ENCODE data around the gene AASDH. TPM values are rescaled to one million over a fixed set of nuclear protein-coding genes. Genes with fewer than 3 reads are reported as not detected.

The AASDH gene, protein sequence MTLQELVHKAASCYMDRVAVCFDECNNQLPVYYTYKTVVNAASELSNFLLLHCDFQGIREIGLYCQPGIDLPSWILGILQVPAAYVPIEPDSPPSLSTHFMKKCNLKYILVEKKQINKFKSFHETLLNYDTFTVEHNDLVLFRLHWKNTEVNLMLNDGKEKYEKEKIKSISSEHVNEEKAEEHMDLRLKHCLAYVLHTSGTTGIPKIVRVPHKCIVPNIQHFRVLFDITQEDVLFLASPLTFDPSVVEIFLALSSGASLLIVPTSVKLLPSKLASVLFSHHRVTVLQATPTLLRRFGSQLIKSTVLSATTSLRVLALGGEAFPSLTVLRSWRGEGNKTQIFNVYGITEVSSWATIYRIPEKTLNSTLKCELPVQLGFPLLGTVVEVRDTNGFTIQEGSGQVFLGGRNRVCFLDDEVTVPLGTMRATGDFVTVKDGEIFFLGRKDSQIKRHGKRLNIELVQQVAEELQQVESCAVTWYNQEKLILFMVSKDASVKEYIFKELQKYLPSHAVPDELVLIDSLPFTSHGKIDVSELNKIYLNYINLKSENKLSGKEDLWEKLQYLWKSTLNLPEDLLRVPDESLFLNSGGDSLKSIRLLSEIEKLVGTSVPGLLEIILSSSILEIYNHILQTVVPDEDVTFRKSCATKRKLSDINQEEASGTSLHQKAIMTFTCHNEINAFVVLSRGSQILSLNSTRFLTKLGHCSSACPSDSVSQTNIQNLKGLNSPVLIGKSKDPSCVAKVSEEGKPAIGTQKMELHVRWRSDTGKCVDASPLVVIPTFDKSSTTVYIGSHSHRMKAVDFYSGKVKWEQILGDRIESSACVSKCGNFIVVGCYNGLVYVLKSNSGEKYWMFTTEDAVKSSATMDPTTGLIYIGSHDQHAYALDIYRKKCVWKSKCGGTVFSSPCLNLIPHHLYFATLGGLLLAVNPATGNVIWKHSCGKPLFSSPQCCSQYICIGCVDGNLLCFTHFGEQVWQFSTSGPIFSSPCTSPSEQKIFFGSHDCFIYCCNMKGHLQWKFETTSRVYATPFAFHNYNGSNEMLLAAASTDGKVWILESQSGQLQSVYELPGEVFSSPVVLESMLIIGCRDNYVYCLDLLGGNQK
- total RNA-seq: 10 to 100 TPM in 1 of 4 donors, 1 to 10 TPM in 3; 4.6 to 10.7 (median 7.0) TPM

GRCh38 chr4:56387023-56388001 is at the start of gene AASDH:
AASDH (minus strand) TSS chr4:56387491; CDS start chr4:56384299, 3,192 bp downstream.
- 0% methylated on average over 33 to 35 of the region's 57 CpGs for WGBS, 2 donors
- peak within 1 kb of the TSS; percentile 95 to 98 (median 98) for H3K27ac ChIP-seq
- peaks cover 0 to 6% (median 0%) of the 10 kb centered on the region in 3 donors for H3K36me3 ChIP-seq
- H3K27me3 ChIP-seq: no peaks in the 10 kb centered on the region
- no peaks in the 10 kb centered on the region for H3K9me3 ChIP-seq
- peak within 1 kb of the TSS; percentile 64 to 80 (median 69) for H3K4me3 ChIP-seq
- DNase-seq: peak; percentile 83
- intact Hi-C loops (cut with DNase I): no loop called here
- TF ChIP-seq, protein P1, sequence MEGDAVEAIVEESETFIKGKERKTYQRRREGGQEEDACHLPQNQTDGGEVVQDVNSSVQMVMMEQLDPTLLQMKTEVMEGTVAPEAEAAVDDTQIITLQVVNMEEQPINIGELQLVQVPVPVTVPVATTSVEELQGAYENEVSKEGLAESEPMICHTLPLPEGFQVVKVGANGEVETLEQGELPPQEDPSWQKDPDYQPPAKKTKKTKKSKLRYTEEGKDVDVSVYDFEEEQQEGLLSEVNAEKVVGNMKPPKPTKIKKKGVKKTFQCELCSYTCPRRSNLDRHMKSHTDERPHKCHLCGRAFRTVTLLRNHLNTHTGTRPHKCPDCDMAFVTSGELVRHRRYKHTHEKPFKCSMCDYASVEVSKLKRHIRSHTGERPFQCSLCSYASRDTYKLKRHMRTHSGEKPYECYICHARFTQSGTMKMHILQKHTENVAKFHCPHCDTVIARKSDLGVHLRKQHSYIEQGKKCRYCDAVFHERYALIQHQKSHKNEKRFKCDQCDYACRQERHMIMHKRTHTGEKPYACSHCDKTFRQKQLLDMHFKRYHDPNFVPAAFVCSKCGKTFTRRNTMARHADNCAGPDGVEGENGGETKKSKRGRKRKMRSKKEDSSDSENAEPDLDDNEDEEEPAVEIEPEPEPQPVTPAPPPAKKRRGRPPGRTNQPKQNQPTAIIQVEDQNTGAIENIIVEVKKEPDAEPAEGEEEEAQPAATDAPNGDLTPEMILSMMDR (IDR thresholded peaks at IDR 0.05): peak in 2 of 6 experiments; percentile 2 to 26
- TF ChIP-seq POLR2A (IDR thresholded peaks at IDR 0.05): peak in 3 of 4 donors; percentile 63 to 76 (median 75)
- H3K4me1 ChIP-seq: peaks cover 4 to 40% (median 14%) of the 10 kb centered on the region in 3 donors

DNA sequence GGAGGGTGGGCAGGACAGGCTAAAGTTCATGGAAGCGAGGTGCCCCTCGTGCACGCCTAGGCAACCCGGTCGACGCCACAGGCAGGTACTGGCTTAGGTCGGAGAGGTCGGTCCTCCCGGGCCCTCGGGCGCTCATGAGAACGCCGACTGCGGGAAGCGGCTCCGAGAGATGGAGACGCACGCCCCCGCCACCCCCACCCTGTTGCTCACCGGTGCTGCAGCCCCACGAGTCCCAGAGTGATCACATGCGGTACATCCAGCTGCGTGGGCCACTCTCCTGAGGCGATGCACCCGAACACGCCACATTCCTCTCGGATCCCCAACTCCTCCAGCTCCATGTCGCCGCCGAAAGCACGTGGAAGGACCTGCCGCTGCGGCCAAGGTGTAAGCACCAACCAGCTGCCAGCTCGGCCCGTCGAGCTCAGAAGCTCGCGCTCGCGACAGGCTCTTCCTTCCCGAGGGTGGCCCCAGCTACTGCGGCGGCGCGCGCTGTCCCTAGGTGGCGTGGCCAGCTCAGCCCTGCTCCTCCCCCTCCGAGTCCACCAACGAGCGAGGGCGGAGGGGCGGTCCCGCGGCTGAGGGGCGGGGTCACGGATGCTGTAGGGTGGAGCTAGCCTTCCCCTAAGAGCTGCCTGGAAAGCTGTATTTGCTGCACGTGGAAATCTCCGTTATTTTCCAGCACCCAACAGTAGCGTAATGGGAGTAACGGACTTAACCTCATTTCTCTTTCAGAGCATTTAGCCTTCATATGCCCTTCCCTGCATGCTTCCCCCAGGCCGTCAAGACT is 48.0 kb upstream of the AASDH start, which contains the start of gene PPAT:
PPAT (minus strand) TSS at position 476 of the 787 bp plus-strand sequence; CDS start at position 338, 138 bp downstream.
- H3K27ac ChIP-seq: peak within 1 kb of the TSS; percentile 81 to 99 (median 96)
- no peaks in the 10 kb centered on the region for H3K27me3 ChIP-seq
- no peaks in the 10 kb centered on the region for H3K9me3 ChIP-seq
- peak within 1 kb of the TSS; percentile 73 to 89 (median 78) for H3K4me3 ChIP-seq
- intact Hi-C loops (cut with DNase I): no loop called here
- TF ChIP-seq POLR2A (IDR thresholded peaks at IDR 0.05): peak in 2 of 4 donors; percentile 35 to 67
- TF ChIP-seq, protein P1 (IDR thresholded peaks at IDR 0.05): peak; percentile 23 to 53 (median 34)
- 0% methylated on average over 4 to 6 of the region's 61 CpGs for WGBS, 2 donors
- no peaks in the 10 kb centered on the region for H3K36me3 ChIP-seq
- DNase-seq: peak; percentile 94
- peaks cover 0 to 37% (median 0%) of the 10 kb centered on the region in 3 donors for H3K4me1 ChIP-seq

DNA sequence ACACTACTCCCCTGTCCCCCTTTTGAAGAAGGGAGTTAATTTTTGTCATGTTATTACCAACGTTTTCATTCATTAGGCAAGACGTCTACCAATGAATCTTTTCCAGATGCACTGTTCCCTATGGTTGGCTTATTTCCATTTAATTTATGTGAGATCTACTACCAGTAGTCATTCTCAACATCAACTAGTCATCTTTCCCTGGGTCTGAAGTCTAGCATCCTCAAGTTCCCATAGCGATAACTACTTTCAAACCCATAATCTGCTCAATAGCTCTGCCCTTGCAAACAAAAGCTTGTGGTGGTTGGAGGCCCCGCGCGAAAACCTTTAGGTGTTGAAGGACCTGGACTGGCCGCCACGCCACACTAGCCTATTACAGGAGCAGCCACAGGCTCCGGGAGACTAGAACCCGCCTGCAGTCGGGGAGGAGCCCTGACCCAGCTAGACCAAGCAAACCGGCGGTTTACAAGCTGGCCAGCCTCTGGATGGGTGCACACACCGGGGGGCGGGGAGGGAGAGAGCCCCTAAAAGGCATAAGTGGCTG is 47.4 kb upstream of the AASDH start:
- DNase-seq: no peak
- intact Hi-C loops (cut with DNase I): no loop called here
- peak overlapping the region; percentile 81 to 99 (median 96) for H3K27ac ChIP-seq
- 0 to 2% methylated on average over 6 to 13 of the region's 15 CpGs for whole genome bisulfite sequencing, 2 donors
- H3K27me3 ChIP-seq: no peaks in the 10 kb centered on the region
- no peaks in the 10 kb centered on the region for H3K9me3 ChIP-seq
- H3K36me3 ChIP-seq: no peaks in the 10 kb centered on the region
- TF ChIP-seq, protein P1 (IDR thresholded peaks at IDR 0.05): no peak
- no peak for TF ChIP-seq POLR2A (IDR thresholded peaks at IDR 0.05)
- peak overlapping the region; percentile 73 to 89 (median 78) for H3K4me3 ChIP-seq
- H3K4me1 ChIP-seq: peaks cover 0 to 37% (median 0%) of the 10 kb centered on the region in 3 donors

DNA sequence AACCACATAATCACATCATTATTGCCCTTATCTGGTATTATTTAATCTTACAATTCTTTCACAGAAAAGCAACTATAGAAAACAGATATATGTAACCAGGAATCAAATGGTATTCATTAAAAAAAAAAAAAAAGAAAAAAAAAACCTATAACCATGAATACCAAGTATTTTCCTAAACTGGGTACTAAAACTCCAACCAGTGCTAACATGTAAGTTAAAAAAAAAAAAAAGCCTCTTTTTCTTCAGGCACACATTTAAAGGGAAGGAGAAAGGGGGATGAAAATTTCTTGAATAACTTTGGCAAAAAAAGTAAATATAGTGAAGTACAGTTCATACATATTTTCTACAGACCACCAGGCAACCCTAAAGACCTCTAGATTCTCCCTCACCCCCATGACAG is 46.0 kb upstream of the AASDH start:
- no peak overlapping the region for H3K27ac ChIP-seq
- no peak overlapping the region for H3K4me3 ChIP-seq
- intact Hi-C loops (cut with DNase I): no loop called here
- H3K36me3 ChIP-seq: no peaks in the 10 kb centered on the region
- no peaks in the 10 kb centered on the region for H3K27me3 ChIP-seq
- TF ChIP-seq POLR2A (IDR thresholded peaks at IDR 0.05): no peak
- TF ChIP-seq, protein P1 (IDR thresholded peaks at IDR 0.05): no peak
- no peaks in the 10 kb centered on the region for H3K9me3 ChIP-seq
- no peak for DNase-seq
- peaks cover 0 to 37% (median 0%) of the 10 kb centered on the region in 3 donors for H3K4me1 ChIP-seq
